WTC11 (cell line): ENCODE results near the gene ADGRB2. TPM values are rescaled to one million over a fixed set of nuclear protein-coding genes. Genes with fewer than 3 reads are reported as not detected.

ENCODE experiments used
- ATAC-seq: fragments of 200-7000 bp; cut with Tn5 transposase; 2 replicates; pipeline ENCODE4 v1.10.0; 2021; ENCODE audit warnings: mild to moderate bottlenecking, moderate library complexity
- CTCF ChIA-PET: fragments of 300-600 bp; sonication (Branson Sonifier 250); formaldehyde crosslinking; loops from one replicate; lab custom pipeline; 2021; ENCODE audit warnings: antibody characterized with exemption; lab: Charles Lee
- POLR2A ChIA-PET: fragments of 350-600 bp; sonication (Branson Sonifier 250); formaldehyde crosslinking; loops from one replicate; lab custom pipeline; 2021; ENCODE audit warnings: antibody characterized with exemption; lab: Charles Lee
- DNase-seq: peaks from one replicate; pipeline ENCODE4 v3.0.0; 2021; ENCODE audit warnings: low spot score
- H3K27ac Mint-ChIP-seq: 2 replicates; pipeline ENCODE4 v1.8.0; 2021; ENCODE audit warnings: mixed read lengths
- H3K27me3 Mint-ChIP-seq: 2 replicates; pipeline ENCODE4 v1.8.0; 2021; ENCODE audit warnings: low read depth, mild to moderate bottlenecking, moderate library complexity, mixed read lengths
- H3K36me3 Mint-ChIP-seq: 2 replicates; pipeline ENCODE4 v1.8.0; 2021; ENCODE audit warnings: mixed read lengths
- H3K4me1 Mint-ChIP-seq: 2 replicates; pipeline ENCODE4 v1.8.0; 2022; ENCODE audit warnings: mixed read lengths
- H3K4me3 Mint-ChIP-seq: 2 replicates; pipeline ENCODE4 v1.8.0; 2021; ENCODE audit warnings: mild to moderate bottlenecking, moderate library complexity, mixed read lengths
- H3K9me3 Mint-ChIP-seq: 2 replicates; pipeline ENCODE4 v1.8.0; 2021; ENCODE audit warnings: mixed read lengths
- AFF4 ChIP-seq: sonication (generic); formaldehyde crosslinking; IDR thresholded peaks from 2 replicates; pipeline ENCODE4 v1.8.1; 2023; ENCODE audit warnings: mild to moderate bottlenecking, missing genetic modification reagents, borderline replicate concordance
- ATF2 ChIP-seq: sonication (generic); formaldehyde crosslinking; IDR thresholded peaks from 2 replicates; pipeline ENCODE4 v1.8.1; 2022; ENCODE audit warnings: low read depth, missing genetic modification reagents, borderline replicate concordance
- CTCF ChIP-seq: fragments of 200-600 bp; IDR thresholded peaks from 2 replicates; pipeline ENCODE4 v1.8.0; 2022; ENCODE audit warnings: antibody characterized with exemption
- IRF1 ChIP-seq: sonication (generic); formaldehyde crosslinking; IDR thresholded peaks from 2 replicates; pipeline ENCODE4 v1.8.0; 2023; ENCODE audit warnings: missing genetic modification reagents
- PRDM15 ChIP-seq: sonication (generic); formaldehyde crosslinking; IDR thresholded peaks from 2 replicates; pipeline ENCODE4 v1.8.0; 2022; ENCODE audit warnings: missing genetic modification reagents
- ZNF423 ChIP-seq: fragments of 250-450 bp; sonication (Bioruptor Pico); IDR thresholded peaks from 2 replicates; pipeline ENCODE4 v2.1.2; 2022; ENCODE audit warnings: mild to moderate bottlenecking, moderate library complexity
- ZNF425 ChIP-seq: fragments of 250-450 bp; sonication (Bioruptor Pico); conservative IDR thresholded peaks from 2 replicates; pipeline ENCODE4 v1.9.0; 2021; ENCODE audit warnings: mild to moderate bottlenecking
- ZNF512 ChIP-seq: sonication (generic); formaldehyde crosslinking; IDR thresholded peaks from 2 replicates; pipeline ENCODE4 v1.8.1; 2022; ENCODE audit warnings: missing genetic modification reagents, borderline replicate concordance
- ZSCAN18 ChIP-seq: fragments of 250-450 bp; sonication (Bioruptor Pico); IDR thresholded peaks from 2 replicates; pipeline ENCODE4 v2.1.2; 2022; ENCODE audit warnings: mild to moderate bottlenecking, moderate library complexity
- total RNA-seq: library from RNA; stranded (reverse); gene quantifications from 3 replicates; pipeline ENCODE4 v1.2.3, GENCODE V29; 2021

Gene ADGRB2
- total RNA-seq, 1 experiment from 2014 or later = 39.3 TPM

GRCh38 chr1:31694964-31695313 is 69.2 kb downstream of the ADGRB2 start (continued):
- TF ChIP-seq ZNF512 (CRISPR knock-in tag) (no peak), IRF1 (CRISPR knock-in tag) (no peak), ZNF423 (CRISPR knock-in tag) (no peak), ZSCAN18 (CRISPR knock-in tag) (no peak), AFF4 (CRISPR knock-in tag) (no peak), PRDM15 (CRISPR knock-in tag) (no peak), ATF2 (CRISPR knock-in tag) (no peak)
- TF ChIP-seq, all 79 proteins: peak for 0

GRCh38 chr1:31694069-31694963 is 69.8 kb downstream of the ADGRB2 start:
- no peaks in the 10 kb centered on the region for H3K27me3 Mint-ChIP-seq
- no peaks in the 10 kb centered on the region for H3K36me3 Mint-ChIP-seq
- ChIA-PET CTCF (interaction anchor here (0.9 to 2.0 kb wide), 5 partner anchors 9 to 95 kb away, joined by 4 to 8 read pairs (median 4); partner anchors contain the start of gene COL16A1), POLR2A (no interaction called here)
- ATAC-seq (peak; percentile 25), DNase-seq (no peak)
- no peak for TF ChIP-seq CTCF
- no peak for TF ChIP-seq ZNF425
- H3K4me1 Mint-ChIP-seq = peaks cover 7% of the 10 kb centered on the region
- no peak overlapping the region for H3K4me3 Mint-ChIP-seq
- H3K27ac Mint-ChIP-seq = peak overlapping the region; percentile 27; the same call in 1 of the 2 replicates
- no peaks in the 10 kb centered on the region for H3K9me3 Mint-ChIP-seq
